Uterus (tissue), 4 donors: Measurements from ENCODE around the gene ADGRD1. TPM values are rescaled to one million over a fixed set of nuclear protein-coding genes. Genes with fewer than 3 reads are reported as not detected.
A peak's percentile ranks its signal among the peaks of the same experiment; 100 is the strongest.

Source experiments
- DNase-seq, 2 donors: peaks; one replicate each; pipeline ENCODE4 v3.0.0-alpha.2; 2019 to 2020
- H3K27ac ChIP-seq, 2 donors: fragments of 200-600 bp; sonication (generic); 1 replicate in 1 of 2; 2 replicates in 1 of 2; pipeline ENCODE4 v1.5.1; 2016 to 2018
- H3K27me3 ChIP-seq, 2 donors: fragments of 200-600 bp; sonication (generic); one replicate each; pipeline ENCODE4 v1.5.1; 2018 to 2019; ENCODE audit warnings: control low read depth in 1 of 2
- H3K36me3 ChIP-seq, 2 donors: fragments of 200-600 bp; sonication (generic); one replicate each; pipeline ENCODE4 v1.5.1; 2019; ENCODE audit warnings: control low read depth in 1 of 2
- H3K4me1 ChIP-seq, 2 donors: fragments of 200-600 bp; sonication (generic); one replicate each; pipeline ENCODE4 v1.5.1; 2018 to 2019; ENCODE audit warnings: control low read depth in 1 of 2
- H3K4me3 ChIP-seq, 2 donors: fragments of 200-600 bp; sonication (generic); 1 replicate in 1 of 2; 2 replicates in 1 of 2; pipeline ENCODE4 v1.5.1; 2018 to 2019; ENCODE audit warnings: mild to moderate bottlenecking in 1 of 2
- H3K9me3 ChIP-seq, 2 donors: fragments of 200-600 bp; sonication (generic); one replicate each; pipeline ENCODE4 v1.5.1; 2019; ENCODE audit warnings: control low read depth in 1 of 2
- CTCF ChIP-seq, 4 experiments: fragments of 200-600 bp in 2 of 4; fragments of 450-650 bp in 2 of 4; sonication (generic) in 2 of 4; IDR thresholded peaks; one replicate each; pipeline ENCODE4 v1.5.1; 2016 to 2019; ENCODE audit warnings: antibody characterized with exemption in 4 of 4, mild to moderate bottlenecking in 2 of 4, moderate library complexity in 1 of 4
- POLR2A ChIP-seq, 2 donors: fragments of 450-650 bp; IDR thresholded peaks; one replicate each; pipeline ENCODE4 v1.6.1; 2016; ENCODE audit warnings: antibody characterized with exemption in 2 of 2, mild to moderate bottlenecking in 1 of 2, moderate library complexity in 1 of 2
- intact Hi-C: fragments of 100-400 bp; cut with DNase I; formaldehyde crosslinking; loops from one replicate; pipeline ENCODE4 v1.15.1; 2023; ENCODE audit warnings: low total_unique reads
- total RNA-seq, 4 donors: library from RNA; depleted of rRNA in 3 of 4; stranded (reverse); fragments of >200 nt in 3 of 4; gene quantifications; one replicate each; pipeline versions ENCODE4 v1.1.0 to v1.2.4, GENCODE V29; 2014 to 2023
- donor health status: DM: yes; HTN: yes; CAD: no.

The ADGRD1 gene
- total RNA-seq, 4 donors from 2014 or later, result 13.5 to 89.9 (median 33.7) TPM

DNA sequence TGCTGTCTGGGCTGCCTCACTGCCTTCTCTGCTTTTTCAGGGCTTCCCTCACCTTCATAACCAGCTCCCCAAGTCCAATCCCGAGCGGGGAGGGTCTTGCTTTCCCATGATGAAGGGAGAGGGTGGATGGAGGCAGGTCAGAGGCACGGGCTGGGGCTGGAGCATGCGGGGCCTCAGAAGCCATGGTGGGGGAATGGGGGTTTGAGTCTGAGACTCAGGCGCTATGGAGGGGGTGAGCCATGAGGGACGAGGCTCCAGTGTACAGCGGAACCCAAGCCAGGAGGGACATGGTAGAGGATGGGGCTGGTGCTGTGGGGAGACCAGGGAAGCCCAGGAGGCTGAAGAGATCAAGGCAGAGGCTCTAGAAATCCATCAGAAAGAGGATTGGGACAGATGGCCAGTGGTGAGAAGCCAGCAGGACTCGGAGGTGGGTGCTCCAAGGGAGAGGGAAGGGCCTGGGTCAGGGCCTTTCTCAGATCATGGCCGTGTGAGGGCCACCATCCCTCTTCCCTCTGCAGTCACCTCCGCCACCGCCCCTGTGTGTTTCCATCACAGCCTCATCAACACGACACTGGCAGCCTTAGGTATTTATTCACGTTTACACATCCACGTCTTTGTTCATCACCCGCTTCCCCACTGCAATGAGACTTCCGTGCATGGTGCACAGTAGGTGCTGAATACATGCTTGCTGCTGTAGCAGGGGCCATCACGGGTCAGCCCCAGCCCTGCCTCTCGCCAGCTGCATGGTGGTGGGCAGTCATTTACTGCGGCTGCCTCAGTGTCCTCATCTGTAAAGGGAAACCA, 144.7 kb downstream of the ADGRD1 start:
- DNase-seq, result peak; percentile 3 to 9
- intact Hi-C loops, result no loop called here
- Histone ChIP-seq H3K27ac (no peak overlapping the region), H3K4me3 (no peak overlapping the region), H3K36me3 (no peaks in the 10 kb centered on the region), H3K4me1 (no peaks in the 10 kb centered on the region), H3K27me3 (no peaks in the 10 kb centered on the region), H3K9me3 (no peaks in the 10 kb centered on the region)
- no peak for TF ChIP-seq CTCF (IDR thresholded peaks at IDR 0.05)
- TF ChIP-seq POLR2A (IDR thresholded peaks at IDR 0.05), result no peak

DNA sequence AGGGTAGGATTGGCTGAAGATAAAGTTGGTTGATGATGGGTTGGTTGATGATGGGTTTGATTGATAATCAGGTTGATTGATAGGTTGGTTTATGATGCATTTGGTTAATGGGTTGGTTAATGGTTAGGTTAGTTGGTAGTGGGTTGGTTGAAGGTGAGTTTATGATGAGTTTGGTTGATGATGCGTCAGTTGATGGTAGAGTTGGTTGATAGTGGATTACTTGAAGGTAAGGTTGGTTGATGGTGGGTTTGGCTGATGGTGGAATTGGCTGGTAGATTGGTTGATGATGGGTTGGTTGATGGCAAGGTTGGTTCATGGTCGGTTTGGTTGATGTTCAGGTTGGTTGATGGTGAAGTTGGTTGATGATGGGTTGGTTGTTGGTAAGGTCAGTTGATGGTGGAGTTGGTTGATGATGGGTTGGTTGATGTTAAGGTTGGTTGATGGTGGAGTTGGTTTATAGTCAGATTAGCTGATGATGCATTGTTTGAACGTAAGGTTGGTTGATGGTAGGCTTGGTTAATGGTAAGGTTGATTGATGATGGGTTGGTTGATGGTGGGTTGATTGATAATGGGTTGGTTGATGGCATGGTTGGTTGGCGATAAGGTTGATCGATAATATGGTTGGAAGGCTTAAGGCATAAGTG, 146.4 kb downstream of the ADGRD1 start:
- DNase-seq, result no peak
- no peaks in the 10 kb centered on the region for H3K4me1 ChIP-seq
- intact Hi-C loops, result no loop called here
- H3K27me3 ChIP-seq, result no peaks in the 10 kb centered on the region
- H3K27ac ChIP-seq, result no peak overlapping the region
- H3K9me3 ChIP-seq, result no peaks in the 10 kb centered on the region
- no peak overlapping the region for H3K4me3 ChIP-seq
- no peak for TF ChIP-seq CTCF (IDR thresholded peaks at IDR 0.05)
- TF ChIP-seq POLR2A (IDR thresholded peaks at IDR 0.05), result no peak
- H3K36me3 ChIP-seq, result no peaks in the 10 kb centered on the region

DNA sequence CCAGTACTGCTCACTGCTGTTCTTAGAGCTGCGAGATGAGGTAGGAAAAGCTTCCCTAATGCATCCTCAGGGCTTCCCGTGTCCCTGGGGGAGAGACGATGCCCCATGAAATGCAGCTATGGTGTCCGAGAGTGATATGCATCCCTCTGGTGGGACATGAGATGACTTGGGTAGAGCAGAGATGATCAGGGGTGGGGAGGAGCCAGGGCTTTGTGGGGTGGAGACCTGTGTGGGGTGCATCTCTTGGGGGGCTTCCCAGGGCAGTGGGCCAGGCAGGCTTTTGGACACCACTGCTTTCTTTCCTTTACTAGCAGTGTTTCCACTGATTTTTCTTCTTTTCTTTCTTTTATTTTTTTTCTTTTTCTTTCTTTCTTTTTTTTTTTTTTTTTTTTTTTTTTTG, 147.3 kb downstream of the ADGRD1 start:
- H3K27ac ChIP-seq, result no peak overlapping the region
- no peaks in the 10 kb centered on the region for H3K27me3 ChIP-seq
- TF ChIP-seq CTCF (IDR thresholded peaks at IDR 0.05) (no peak), POLR2A (IDR thresholded peaks at IDR 0.05) (no peak)
- no peaks in the 10 kb centered on the region for H3K9me3 ChIP-seq
- DNase-seq, result peak; percentile 2 to 6
- no peak overlapping the region for H3K4me3 ChIP-seq
- no peaks in the 10 kb centered on the region for H3K36me3 ChIP-seq
- no peaks in the 10 kb centered on the region for H3K4me1 ChIP-seq
- intact Hi-C loops, result no loop called here

- TF ChIP-seq POLR2A (IDR thresholded peaks at IDR 0.05) (no peak), CTCF (IDR thresholded peaks at IDR 0.05) (no peak)
- H3K27ac ChIP-seq, result no peak overlapping the region
- no peaks in the 10 kb centered on the region for H3K9me3 ChIP-seq
- H3K27me3 ChIP-seq, result no peaks in the 10 kb centered on the region
- H3K4me3 ChIP-seq, result no peak overlapping the region
- no peaks in the 10 kb centered on the region for H3K4me1 ChIP-seq
- DNase-seq, result peak in 1 of 2 donors; percentile 9
- no peaks in the 10 kb centered on the region for H3K36me3 ChIP-seq
- intact Hi-C loops, result no loop called here
These were observed 148.2 kb downstream of the ADGRD1 start for GRCh38 chr12:131101703-131102492.
